Stomach (tissue), 9 donors: ENCODE measurements around the gene AREL1. TPM values are rescaled to one million over a fixed set of nuclear protein-coding genes. Genes with fewer than 3 reads are reported as not detected.

Experiments
- DNase-seq, 2 donors: peaks; one replicate each; pipeline versions ENCODE4 v3.0.0 to v3.0.0-alpha.2; 2013 to 2019
- H3K27ac ChIP-seq, 5 donors: fragments of 200-600 bp in 4 of 5; sonication (generic) in 4 of 5; one replicate each; pipeline ENCODE4 v1.5.1; 2013 to 2019; ENCODE audit warnings: mild to moderate bottlenecking in 1 of 5, moderate library complexity in 1 of 5
- H3K27me3 ChIP-seq, 3 donors: fragments of 200-600 bp; sonication (generic); one replicate each; pipeline ENCODE4 v1.5.1; 2017 to 2019; ENCODE audit warnings: mixed run types in 1 of 3
- H3K36me3 ChIP-seq, 4 donors: fragments of 200-600 bp; sonication (generic); 1 replicate in 3 of 4; 2 replicates in 1 of 4; pipeline ENCODE4 v1.5.1; 2016 to 2019
- H3K4me1 ChIP-seq, 4 donors: fragments of 200-600 bp; sonication (generic); one replicate each; pipeline ENCODE4 v1.5.1; 2016 to 2019
- H3K4me3 ChIP-seq, 4 donors: fragments of 200-600 bp; sonication (generic) in 3 of 4; one replicate each; pipeline ENCODE4 v1.5.1; 2016 to 2019; ENCODE audit warnings: mild to moderate bottlenecking in 1 of 4
- H3K9me3 ChIP-seq, 4 donors: fragments of 200-600 bp; sonication (generic); one replicate each; pipeline ENCODE4 v1.5.1; 2016 to 2019
- EP300 ChIP-seq: sonication (generic); formaldehyde crosslinking; IDR thresholded peaks from one replicate; pipeline ENCODE4 v1.6.1; 2017; ENCODE audit warnings: antibody characterized with exemption
- POLR2A ChIP-seq, 4 donors: fragments of 450-650 bp; IDR thresholded peaks; one replicate each; pipeline ENCODE4 v1.6.1; 2016; ENCODE audit warnings: antibody characterized with exemption in 4 of 4, control low read depth in 2 of 4, mild to moderate bottlenecking in 1 of 4, moderate library complexity in 1 of 4
- POLR2AphosphoS5 ChIP-seq, 3 donors: sonication (generic); formaldehyde crosslinking; IDR thresholded peaks; one replicate each; pipeline ENCODE4 v1.6.1; 2016; ENCODE audit warnings: antibody characterized with exemption in 3 of 3
- WGBS, 5 donors: extraction: QIAGEN DNeasy Blood & Tissue Kit in 3 of 5; methylation state at CpG; one replicate each; pipeline versions ENCODE4 v1.1.5 to v1.1.7; 2013 to 2018; 5-methylcytosine and 5-hydroxymethylcytosine counted together
- intact Hi-C: fragments of 100-400 bp; cut with DNase I; formaldehyde crosslinking; loops from one replicate; pipeline ENCODE4 v1.15.1; 2023; ENCODE audit warnings: low total_unique reads
- polyA plus RNA-seq, 3 donors: library from polyadenylated mRNA; stranded (reverse); fragments of 200-250 nt; gene quantifications; one replicate each; pipeline ENCODE4 v1.2.3, GENCODE V29; 2013
- total RNA-seq, 5 donors: library from RNA; depleted of rRNA; stranded (reverse); fragments of >200 nt; gene quantifications; one replicate each; pipeline versions ENCODE4 v1.1.0 to v1.2.3, GENCODE V29; 2014 to 2016
- TF ChIP-seq, protein P1 (sequence below), 7 experiments: fragments of 450-650 bp in 4 of 7; fragments of 200-600 bp in 3 of 7; sonication (generic) in 3 of 7; IDR thresholded peaks; one replicate each; pipeline ENCODE4 v1.5.1; 2016 to 2019; ENCODE audit warnings: antibody characterized with exemption in 7 of 7, control low read depth in 2 of 7, mild to moderate bottlenecking in 1 of 7
- donor health status: healthy with polysubstance abuse.
- donor health status: Bipolar disorder and iron deficiency.
- donor health status: healthy.

The AREL1 gene
- total and polyA plus RNA-seq, 8 donors = 6.9 to 51.4 (median 12.0) TPM

DNA sequence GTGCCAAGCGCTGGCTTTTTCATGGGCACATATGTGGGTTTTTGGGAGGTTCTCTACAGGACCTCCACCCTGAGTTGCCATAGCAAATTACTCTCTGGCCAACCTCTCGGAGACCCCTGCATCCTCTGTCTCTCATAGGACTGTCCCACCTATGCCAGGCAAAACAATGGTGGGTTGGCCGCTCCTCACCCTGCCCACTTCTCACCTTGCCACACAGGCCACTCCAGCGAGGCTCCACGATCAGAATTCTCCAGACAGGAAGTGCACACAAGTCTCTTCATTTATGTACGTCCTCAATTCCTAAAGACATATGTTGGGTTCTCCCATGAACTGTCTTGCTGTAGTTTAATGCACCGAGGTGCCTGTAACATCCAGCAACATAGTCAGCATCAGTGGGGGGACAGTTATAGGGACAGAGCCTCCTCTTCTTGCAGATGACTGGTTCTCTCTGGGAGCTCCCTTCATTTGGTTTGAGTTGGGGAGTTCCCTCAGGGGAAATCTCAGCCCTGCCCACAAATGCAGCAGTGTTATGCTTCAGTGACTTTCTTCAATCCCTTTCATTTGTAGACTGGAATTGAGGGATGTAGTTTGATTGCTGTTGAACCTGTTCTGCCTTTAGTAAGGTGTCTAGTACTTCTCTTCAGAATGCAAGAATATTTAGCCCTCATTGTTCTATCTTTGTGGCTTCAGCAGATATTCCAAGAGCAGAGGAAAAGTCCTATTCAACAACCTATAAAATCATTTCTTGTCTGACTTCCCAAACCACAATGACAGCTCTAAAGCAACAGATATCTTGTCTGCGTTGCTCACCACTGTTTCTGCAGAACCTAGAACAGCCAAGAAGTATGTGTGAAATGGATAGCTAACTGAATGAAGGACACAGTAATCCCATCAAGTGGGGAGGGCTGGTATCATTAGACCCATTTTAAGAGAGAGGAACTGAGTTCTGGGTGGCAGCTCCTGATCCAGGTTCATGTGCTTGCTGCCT lies 98.1 kb downstream of the AREL1 start:
- intact Hi-C loops = loop anchor here (5.0 kb wide), 1 partner anchor 113 kb away; no protein-coding TSS in a partner anchor
- 80 to 87% (median 83%) methylated on average over 8 of the region's 8 CpGs for WGBS, 5 donors
- H3K27ac ChIP-seq = no peak overlapping the region
- H3K4me3 ChIP-seq = no peak overlapping the region
- H3K4me1 ChIP-seq = peaks cover 34 to 73% (median 40%) of the 10 kb centered on the region in 4 donors
- no peaks in the 10 kb centered on the region for H3K36me3 ChIP-seq
- no peaks in the 10 kb centered on the region for H3K9me3 ChIP-seq
- no peak for DNase-seq
- peaks cover 0 to 38% (median 12%) of the 10 kb centered on the region in 3 donors for H3K27me3 ChIP-seq
- TF ChIP-seq, protein P1, sequence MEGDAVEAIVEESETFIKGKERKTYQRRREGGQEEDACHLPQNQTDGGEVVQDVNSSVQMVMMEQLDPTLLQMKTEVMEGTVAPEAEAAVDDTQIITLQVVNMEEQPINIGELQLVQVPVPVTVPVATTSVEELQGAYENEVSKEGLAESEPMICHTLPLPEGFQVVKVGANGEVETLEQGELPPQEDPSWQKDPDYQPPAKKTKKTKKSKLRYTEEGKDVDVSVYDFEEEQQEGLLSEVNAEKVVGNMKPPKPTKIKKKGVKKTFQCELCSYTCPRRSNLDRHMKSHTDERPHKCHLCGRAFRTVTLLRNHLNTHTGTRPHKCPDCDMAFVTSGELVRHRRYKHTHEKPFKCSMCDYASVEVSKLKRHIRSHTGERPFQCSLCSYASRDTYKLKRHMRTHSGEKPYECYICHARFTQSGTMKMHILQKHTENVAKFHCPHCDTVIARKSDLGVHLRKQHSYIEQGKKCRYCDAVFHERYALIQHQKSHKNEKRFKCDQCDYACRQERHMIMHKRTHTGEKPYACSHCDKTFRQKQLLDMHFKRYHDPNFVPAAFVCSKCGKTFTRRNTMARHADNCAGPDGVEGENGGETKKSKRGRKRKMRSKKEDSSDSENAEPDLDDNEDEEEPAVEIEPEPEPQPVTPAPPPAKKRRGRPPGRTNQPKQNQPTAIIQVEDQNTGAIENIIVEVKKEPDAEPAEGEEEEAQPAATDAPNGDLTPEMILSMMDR (IDR thresholded peaks at IDR 0.05) = no peak

DNA sequence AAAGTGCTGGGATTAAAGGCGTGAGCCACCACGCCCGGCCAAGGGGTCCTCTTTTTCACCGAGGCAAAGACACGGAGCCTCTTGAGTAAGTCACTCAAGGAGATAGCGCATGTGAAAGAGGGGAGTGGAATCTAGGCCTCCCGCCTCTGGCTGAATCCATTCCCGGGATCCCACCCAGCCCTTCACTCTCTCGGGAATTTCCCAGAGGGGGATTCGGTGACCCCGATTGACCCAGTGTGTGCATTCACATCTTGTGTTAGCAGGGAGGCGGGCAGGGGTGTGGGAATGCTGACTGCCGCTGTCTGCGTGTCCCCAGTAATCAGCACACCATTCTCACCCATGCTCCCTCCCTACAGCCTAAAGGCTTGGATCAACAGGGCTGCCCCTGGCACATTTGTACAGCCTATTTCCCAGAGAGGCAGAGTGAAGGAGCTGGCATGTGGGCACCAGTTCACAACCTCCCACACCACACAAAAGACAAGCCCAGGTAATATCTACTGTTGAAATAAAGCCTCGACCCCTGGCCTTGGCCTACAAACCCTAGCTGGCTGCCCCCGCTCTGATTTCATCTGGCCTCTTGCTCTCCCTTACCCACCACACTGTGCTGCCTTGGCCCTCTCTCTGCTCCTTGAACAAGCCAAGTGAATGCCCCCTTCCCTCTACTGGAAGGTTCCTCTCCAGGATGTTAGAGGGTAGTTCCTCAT lies 99.5 kb downstream of the AREL1 start:
- TF ChIP-seq POLR2A (IDR thresholded peaks at IDR 0.05) (no peak), POLR2AphosphoS5 (IDR thresholded peaks at IDR 0.05) (no peak), EP300 (no peak)
- TF ChIP-seq, protein P1 (IDR thresholded peaks at IDR 0.05) = no peak
- Histone ChIP-seq H3K4me1 (peaks cover 22 to 71% (median 41%) of the 10 kb centered on the region in 4 donors), H3K36me3 (no peaks in the 10 kb centered on the region), H3K4me3 (peak overlapping the region in 1 of 4 donors; percentile 85), H3K9me3 (no peaks in the 10 kb centered on the region), H3K27ac (peak overlapping the region in 1 of 5 donors; percentile 46), H3K27me3 (peaks cover 0 to 29% (median 12%) of the 10 kb centered on the region in 3 donors)
- WGBS, 5 donors = 64 to 77% (median 67%) methylated on average over 11 to 16 of the region's 16 CpGs
- intact Hi-C loops = loop anchor here (5.0 kb wide), 1 partner anchor 111 kb away; no protein-coding TSS in a partner anchor
- no peak for DNase-seq

DNA sequence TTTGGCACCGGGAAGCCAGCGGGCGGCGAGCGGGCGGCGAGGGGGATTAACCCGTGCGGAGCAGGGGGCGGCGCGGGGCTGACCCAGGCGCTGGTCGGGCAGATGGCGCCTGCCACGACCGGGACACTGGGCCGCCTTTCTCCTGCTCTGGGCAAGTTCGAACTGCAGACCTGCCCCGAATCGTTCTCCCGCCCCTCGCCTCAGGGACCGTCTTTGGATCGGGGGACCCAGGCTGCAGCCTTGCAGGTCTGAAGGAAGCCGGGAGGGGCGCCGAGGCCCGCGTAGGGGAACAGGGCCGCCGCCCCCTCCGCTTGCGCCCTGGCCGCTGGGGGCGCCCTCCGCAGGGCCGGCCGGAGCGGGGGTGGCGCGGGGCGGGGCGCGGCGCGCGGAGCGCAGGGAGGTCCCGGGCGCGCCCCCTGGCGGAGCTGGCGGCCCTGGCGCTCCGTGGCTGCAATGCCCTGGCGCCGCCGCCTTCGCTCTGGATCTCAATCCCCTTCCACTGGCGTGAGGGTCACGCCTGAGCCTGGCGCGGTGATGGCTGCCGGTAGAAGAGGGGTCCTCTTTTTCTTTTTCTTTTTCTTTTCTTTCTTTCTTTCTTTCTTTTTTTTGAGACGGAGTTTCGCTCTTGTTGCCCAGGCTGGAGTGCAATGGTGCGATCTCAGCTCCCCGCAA lies 100.4 kb downstream of the AREL1 start:
- Histone ChIP-seq H3K4me1 (peaks cover 20 to 62% (median 41%) of the 10 kb centered on the region in 4 donors), H3K27ac (peak overlapping the region; percentile 9 to 70 (median 47)), H3K9me3 (no peaks in the 10 kb centered on the region), H3K36me3 (no peaks in the 10 kb centered on the region), H3K4me3 (peak overlapping the region; percentile 53 to 85 (median 67)), H3K27me3 (peaks cover 0 to 29% (median 12%) of the 10 kb centered on the region in 3 donors)
- peak; percentile 81 to 94 for DNase-seq
- WGBS, 5 donors = 5 to 16% (median 7%) methylated on average over 20 to 69 of the region's 69 CpGs
- intact Hi-C loops = loop anchor here (5.0 kb wide), 1 partner anchor 110 kb away; no protein-coding TSS in a partner anchor
- TF ChIP-seq POLR2AphosphoS5 (IDR thresholded peaks at IDR 0.05) = no peak
- TF ChIP-seq, protein P1 (IDR thresholded peaks at IDR 0.05) = peak in 5 of 7 experiments; percentile 6 to 89 (median 54)
